HEK293 (cell line): ENCODE results near the gene AFF2.

Experiments used
- CTCF ChIA-PET: fragments of 350-600 bp; formaldehyde crosslinking; extraction: SDS; loops from one replicate; lab custom pipeline; 2021; ENCODE audit warnings: antibody characterized with exemption; lab: Yijun Ruan, JAX
- POLR2A ChIA-PET: fragments of 300-600 bp; formaldehyde crosslinking; extraction: SDS; loops from one replicate; lab custom pipeline; 2020; ENCODE audit warnings: antibody characterized with exemption, inconsistent platforms; lab: Yijun Ruan, JAX
- H3K27ac ChIP-seq: fragments of 200-500 bp; sonication (Bioruptor generic); 2 replicates; pipeline ENCODE4 v1.5.1; 2014; ENCODE audit warnings: low read depth, low read length, control low read depth, inconsistent platforms; ENCODE audit errors: extremely low read depth
- H3K36me3 ChIP-seq, 2 experiments: fragments of 200-500 bp in 1 of 2; sonication (Bioruptor generic) in 1 of 2; 1 replicate in 1 of 2; 2 replicates in 1 of 2; pipeline ENCODE4 v1.5.1; 2014 to 2017; ENCODE audit warnings: inconsistent platforms in 2 of 2, low read length in 2 of 2; ENCODE audit not compliant: control insufficient read depth in 2 of 2, insufficient read depth in 1 of 2
- H3K4me1 ChIP-seq: fragments of 200-500 bp; sonication (Bioruptor generic); 2 replicates; pipeline ENCODE4 v1.5.1; 2014; ENCODE audit warnings: mild to moderate bottlenecking, low read length, inconsistent platforms; ENCODE audit not compliant: control insufficient read depth, insufficient read depth
- H3K4me3 ChIP-seq: 2 replicates; pipeline ENCODE4 v1.5.1; 2011; ENCODE audit warnings: low read depth, mild to moderate bottlenecking, control low read depth, low read length, moderate library complexity
- H3K9me3 ChIP-seq: fragments of 200-500 bp; sonication (Bioruptor generic); 2 replicates; pipeline ENCODE4 v1.5.1; 2014; ENCODE audit warnings: low read depth, low read length, inconsistent platforms; ENCODE audit not compliant: control insufficient read depth, insufficient read depth
- GLIS1 ChIP-seq: fragments of 450-650 bp; formaldehyde crosslinking; IDR thresholded peaks from 2 replicates; pipeline ENCODE4 v1.5.1; 2016; ENCODE audit warnings: missing biosample characterization, missing genetic modification characterization
- KLF1 ChIP-seq: fragments of 450-650 bp; formaldehyde crosslinking; IDR thresholded peaks from 2 replicates; pipeline ENCODE4 v1.5.1; 2016; ENCODE audit warnings: missing biosample characterization, missing genetic modification characterization
- YY1 ChIP-seq: fragments of 450-650 bp; formaldehyde crosslinking; IDR thresholded peaks from 2 replicates; pipeline ENCODE4 v1.5.1; 2018; ENCODE audit warnings: missing biosample characterization, missing genetic modification characterization
- ZFP37 ChIP-seq: fragments of 450-650 bp; formaldehyde crosslinking; IDR thresholded peaks from 2 replicates; pipeline ENCODE4 v1.5.1; 2016; ENCODE audit warnings: missing biosample characterization, missing genetic modification characterization
- ZFP41 ChIP-seq: fragments of 450-650 bp; formaldehyde crosslinking; IDR thresholded peaks from 2 replicates; pipeline ENCODE4 v1.5.1; 2016; ENCODE audit warnings: missing biosample characterization, missing genetic modification characterization, borderline replicate concordance
- ZNF169 ChIP-seq: fragments of 450-650 bp; formaldehyde crosslinking; IDR thresholded peaks from 2 replicates; pipeline ENCODE4 v1.5.1; 2016; ENCODE audit warnings: missing biosample characterization, missing genetic modification characterization
- ZNF2 ChIP-seq: fragments of 450-650 bp; formaldehyde crosslinking; IDR thresholded peaks from 2 replicates; pipeline ENCODE4 v1.5.1; 2016; ENCODE audit warnings: missing biosample characterization, missing genetic modification characterization
- ZNF311 ChIP-seq: fragments of 450-650 bp; formaldehyde crosslinking; IDR thresholded peaks from 2 replicates; pipeline ENCODE4 v1.5.1; 2017; ENCODE audit warnings: missing biosample characterization, missing genetic modification characterization, borderline replicate concordance
- ZNF335 ChIP-seq: fragments of 450-650 bp; formaldehyde crosslinking; conservative IDR thresholded peaks from 2 replicates; pipeline ENCODE4 v1.5.1; 2016; ENCODE audit warnings: missing biosample characterization, missing genetic modification characterization
- ZNF341 ChIP-seq: fragments of 450-650 bp; formaldehyde crosslinking; IDR thresholded peaks from 2 replicates; pipeline ENCODE4; 2016; ENCODE audit warnings: low read depth, missing biosample characterization, missing genetic modification characterization
- ZNF366 ChIP-seq: fragments of 450-650 bp; formaldehyde crosslinking; conservative IDR thresholded peaks from 2 replicates; pipeline ENCODE4 v1.5.1; 2016; ENCODE audit warnings: missing biosample characterization, missing genetic modification characterization
- ZNF391 ChIP-seq: fragments of 450-650 bp; formaldehyde crosslinking; IDR thresholded peaks from 2 replicates; pipeline ENCODE4 v1.5.1; 2016; ENCODE audit warnings: low read depth, missing biosample characterization, missing genetic modification characterization, borderline replicate concordance
- ZNF423 ChIP-seq: fragments of 450-650 bp; formaldehyde crosslinking; IDR thresholded peaks from 2 replicates; pipeline ENCODE4 v1.5.1; 2016; ENCODE audit warnings: missing biosample characterization, missing genetic modification characterization
- ZNF473 ChIP-seq: fragments of 450-650 bp; formaldehyde crosslinking; IDR thresholded peaks from 2 replicates; pipeline ENCODE4 v1.5.1; 2017; ENCODE audit warnings: missing biosample characterization, missing genetic modification characterization
- ZNF544 ChIP-seq: fragments of 450-650 bp; formaldehyde crosslinking; IDR thresholded peaks from 2 replicates; pipeline ENCODE4 v1.5.0; 2017; ENCODE audit warnings: missing biosample characterization, missing genetic modification characterization
- ZNF549 ChIP-seq: fragments of 450-650 bp; IDR thresholded peaks from 2 replicates; pipeline ENCODE4 v1.5.1; 2018; ENCODE audit warnings: missing biosample characterization, missing genetic modification characterization, mild to moderate bottlenecking, inconsistent platforms, moderate library complexity
- ZNF596 ChIP-seq: fragments of 450-650 bp; IDR thresholded peaks from 2 replicates; pipeline ENCODE4 v1.5.0; 2018; ENCODE audit warnings: missing biosample characterization, mild to moderate bottlenecking, missing genetic modification characterization, moderate library complexity
- ZNF670 ChIP-seq: fragments of 450-650 bp; formaldehyde crosslinking; IDR thresholded peaks from 2 replicates; pipeline ENCODE4 v1.5.1; 2016; ENCODE audit warnings: missing biosample characterization, missing genetic modification characterization, low read depth
- ZNF677 ChIP-seq: fragments of 450-650 bp; IDR thresholded peaks from 2 replicates; pipeline ENCODE4 v1.5.0; 2018; ENCODE audit warnings: missing biosample characterization, mild to moderate bottlenecking, missing genetic modification characterization, moderate library complexity
- ZNF701 ChIP-seq: fragments of 450-650 bp; formaldehyde crosslinking; IDR thresholded peaks from 2 replicates; pipeline ENCODE4 v1.5.1; 2016; ENCODE audit warnings: missing biosample characterization, missing genetic modification characterization
- ZNF747 ChIP-seq: fragments of 450-650 bp; formaldehyde crosslinking; IDR thresholded peaks from 2 replicates; pipeline ENCODE4 v1.5.1; 2016; ENCODE audit warnings: missing biosample characterization, missing genetic modification characterization
- ZNF768 ChIP-seq: fragments of 450-650 bp; formaldehyde crosslinking; IDR thresholded peaks from 2 replicates; pipeline ENCODE4 v1.5.1; 2018; ENCODE audit warnings: missing biosample characterization, mild to moderate bottlenecking, missing genetic modification characterization
- ZNF776 ChIP-seq: fragments of 450-650 bp; formaldehyde crosslinking; IDR thresholded peaks from 2 replicates; pipeline ENCODE4 v1.5.0; 2017; ENCODE audit warnings: missing biosample characterization, missing genetic modification characterization, borderline replicate concordance
- ZSCAN23 ChIP-seq: fragments of 450-650 bp; formaldehyde crosslinking; IDR thresholded peaks from 2 replicates; pipeline ENCODE4 v1.5.1; 2016; ENCODE audit warnings: missing biosample characterization, missing genetic modification characterization
- TF ChIP-seq, protein P1 (sequence below): IDR thresholded peaks from 2 replicates; pipeline ENCODE4 v1.6.1; 2011; ENCODE audit warnings: mild to moderate bottlenecking, low read depth, low read length, borderline replicate concordance
- TF ChIP-seq, protein P2 (sequence below): fragments of 450-650 bp; formaldehyde crosslinking; IDR thresholded peaks from 2 replicates; pipeline ENCODE4 v1.5.1; 2017; ENCODE audit warnings: missing biosample characterization, missing genetic modification characterization
- TF ChIP-seq, protein P3 (sequence below): fragments of 450-650 bp; formaldehyde crosslinking; IDR thresholded peaks from 2 replicates; pipeline ENCODE4 v1.5.1; 2017; ENCODE audit warnings: missing biosample characterization, missing genetic modification characterization

AFF2 gene

DNA sequence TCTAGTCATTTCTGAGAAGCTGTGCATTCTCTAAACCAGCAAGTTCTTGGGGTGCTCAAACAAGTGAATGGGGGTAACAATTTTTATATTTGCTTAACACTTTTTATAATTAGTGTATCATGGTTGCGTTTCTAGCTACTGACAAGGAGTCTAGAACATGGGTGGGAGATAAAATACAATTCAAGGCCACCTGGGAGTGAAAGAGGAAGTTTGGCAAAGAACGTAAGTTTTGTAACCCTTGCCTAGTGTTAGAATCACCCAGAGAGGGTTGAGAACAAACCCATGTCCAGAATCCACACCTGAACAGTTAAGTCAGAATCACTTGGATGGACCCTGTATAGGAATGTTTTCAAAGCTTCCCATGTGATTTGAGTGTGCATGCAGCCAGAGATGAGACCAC, 92.7 kb downstream of the AFF2 start (continued):
- no peak for TF ChIP-seq ZNF776
- no peak for TF ChIP-seq ZNF335 (tag by site-specific recombination)
- TF ChIP-seq ZNF169 (tag by site-specific recombination) = no peak

DNA sequence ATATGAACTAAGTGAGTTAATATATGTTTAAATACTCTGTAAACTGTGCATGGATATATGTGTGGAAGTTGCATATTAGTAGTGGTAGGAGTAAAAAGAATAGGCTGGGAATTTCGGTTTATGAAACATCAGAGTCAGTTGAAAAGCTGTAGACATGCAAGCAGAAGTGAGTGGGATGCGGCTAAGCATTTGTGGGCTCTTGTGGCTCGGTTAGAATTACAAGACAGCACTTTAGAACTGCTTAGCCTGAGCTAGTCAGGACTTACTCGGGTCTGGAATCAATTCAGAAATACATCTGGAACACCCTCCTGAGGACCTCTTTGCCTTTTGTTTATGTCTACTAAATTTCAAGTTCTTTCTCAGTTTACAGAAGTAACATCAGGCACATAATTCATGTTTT, 93.6 kb downstream of the AFF2 start:
- POLR2A ChIA-PET = interaction anchor here (0.6 kb wide), 1 partner anchor 8 kb away, joined by 3 read pairs; no protein-coding TSS in a partner anchor
- Histone ChIP-seq H3K9me3 (no peaks in the 10 kb centered on the region), H3K4me1 (no peaks in the 10 kb centered on the region), H3K27ac (no peak overlapping the region), H3K4me3 (no peak overlapping the region), H3K36me3 (no peaks in the 10 kb centered on the region)
- CTCF ChIA-PET = interaction anchor here (1.0 to 1.2 kb wide), 2 partner anchors 10 to 11 kb away, joined by 4 to 6 read pairs; no protein-coding TSS in a partner anchor
- TF ChIP-seq ZNF311 (no peak), ZFP37 (tag by site-specific recombination) (no peak), ZNF341 (no peak), ZNF747 (no peak), ZFP41 (tag by site-specific recombination) (no peak), GLIS1 (tag by site-specific recombination) (no peak), ZNF2 (tag by site-specific recombination) (no peak), ZNF596 (tag by site-specific recombination) (no peak), ZNF366 (tag by site-specific recombination) (no peak), ZNF670 (no peak), ZSCAN23 (tag by site-specific recombination) (no peak)
- TF ChIP-seq, protein P1, sequence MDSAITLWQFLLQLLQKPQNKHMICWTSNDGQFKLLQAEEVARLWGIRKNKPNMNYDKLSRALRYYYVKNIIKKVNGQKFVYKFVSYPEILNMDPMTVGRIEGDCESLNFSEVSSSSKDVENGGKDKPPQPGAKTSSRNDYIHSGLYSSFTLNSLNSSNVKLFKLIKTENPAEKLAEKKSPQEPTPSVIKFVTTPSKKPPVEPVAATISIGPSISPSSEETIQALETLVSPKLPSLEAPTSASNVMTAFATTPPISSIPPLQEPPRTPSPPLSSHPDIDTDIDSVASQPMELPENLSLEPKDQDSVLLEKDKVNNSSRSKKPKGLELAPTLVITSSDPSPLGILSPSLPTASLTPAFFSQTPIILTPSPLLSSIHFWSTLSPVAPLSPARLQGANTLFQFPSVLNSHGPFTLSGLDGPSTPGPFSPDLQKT = no peak

DNA sequence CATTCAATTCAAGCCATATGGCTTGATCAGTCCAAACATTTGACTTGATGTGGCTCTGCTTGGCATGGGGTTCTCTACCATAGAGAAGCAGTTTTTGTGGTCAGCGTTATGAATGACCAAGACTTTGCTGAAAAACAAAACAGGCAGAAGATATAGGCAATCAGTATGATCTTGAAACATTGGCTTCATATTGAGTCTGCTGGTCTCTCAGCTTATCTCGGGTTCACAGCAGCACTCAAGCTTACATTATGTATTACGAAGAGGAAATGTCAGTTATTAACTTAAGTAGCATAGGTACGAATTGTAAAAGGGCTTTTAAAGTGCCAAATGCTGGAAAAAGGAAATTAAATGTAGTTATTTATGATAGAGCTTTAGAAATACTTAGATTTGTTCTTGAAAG, 99.0 kb downstream of the AFF2 start:
- CTCF ChIA-PET = interaction anchor here (0.9 kb wide), 1 partner anchor 406 kb away, joined by 3 read pairs; no protein-coding TSS in a partner anchor
- TF ChIP-seq ZNF544 (tag by site-specific recombination) (no peak), KLF1 (tag by site-specific recombination) (no peak), ZNF391 (tag by site-specific recombination) (no peak)
- no peak overlapping the region for H3K4me3 ChIP-seq
- no peaks in the 10 kb centered on the region for H3K4me1 ChIP-seq
- no peaks in the 10 kb centered on the region for H3K36me3 ChIP-seq
- POLR2A ChIA-PET = no interaction called here
- H3K9me3 ChIP-seq = no peaks in the 10 kb centered on the region
- H3K27ac ChIP-seq = no peak overlapping the region

DNA sequence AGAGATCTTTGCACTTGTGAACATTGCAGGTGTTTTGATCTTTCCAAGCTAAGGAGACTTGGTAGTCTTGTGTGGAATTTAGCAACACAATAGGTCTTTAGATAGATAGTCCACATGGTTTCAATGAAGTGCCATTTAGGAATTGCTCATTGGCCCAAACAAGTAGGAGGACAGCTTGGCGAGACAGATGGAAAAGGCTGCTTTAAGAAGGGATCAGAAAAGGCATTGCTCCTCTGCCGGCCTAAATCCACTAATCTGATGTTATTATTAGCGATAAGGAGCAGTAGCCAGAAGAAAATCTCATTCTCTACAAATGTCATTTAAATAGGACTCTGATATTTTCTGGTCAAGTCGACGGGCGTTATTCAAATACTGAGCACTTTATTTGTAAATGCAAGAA, 99.7 kb downstream of the AFF2 start:
- Histone ChIP-seq H3K4me1 (no peaks in the 10 kb centered on the region), H3K9me3 (no peaks in the 10 kb centered on the region), H3K27ac (no peak overlapping the region), H3K4me3 (no peak overlapping the region), H3K36me3 (no peaks in the 10 kb centered on the region)
- ChIA-PET POLR2A (no interaction called here), CTCF (no interaction called here)
- TF ChIP-seq, protein P2, sequence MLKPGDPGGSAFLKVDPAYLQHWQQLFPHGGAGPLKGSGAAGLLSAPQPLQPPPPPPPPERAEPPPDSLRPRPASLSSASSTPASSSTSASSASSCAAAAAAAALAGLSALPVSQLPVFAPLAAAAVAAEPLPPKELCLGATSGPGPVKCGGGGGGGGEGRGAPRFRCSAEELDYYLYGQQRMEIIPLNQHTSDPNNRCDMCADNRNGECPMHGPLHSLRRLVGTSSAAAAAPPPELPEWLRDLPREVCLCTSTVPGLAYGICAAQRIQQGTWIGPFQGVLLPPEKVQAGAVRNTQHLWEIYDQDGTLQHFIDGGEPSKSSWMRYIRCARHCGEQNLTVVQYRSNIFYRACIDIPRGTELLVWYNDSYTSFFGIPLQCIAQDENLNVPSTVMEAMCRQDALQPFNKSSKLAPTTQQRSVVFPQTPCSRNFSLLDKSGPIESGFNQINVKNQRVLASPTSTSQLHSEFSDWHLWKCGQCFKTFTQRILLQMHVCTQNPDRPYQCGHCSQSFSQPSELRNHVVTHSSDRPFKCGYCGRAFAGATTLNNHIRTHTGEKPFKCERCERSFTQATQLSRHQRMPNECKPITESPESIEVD (tag by site-specific recombination) = no peak
- TF ChIP-seq ZNF423 (no peak), ZNF701 (no peak), ZNF549 (tag by site-specific recombination) (no peak), ZNF677 (no peak), ZNF768 (tag by site-specific recombination) (no peak), ZNF473 (no peak), YY1 (no peak)
- TF ChIP-seq, protein P3, sequence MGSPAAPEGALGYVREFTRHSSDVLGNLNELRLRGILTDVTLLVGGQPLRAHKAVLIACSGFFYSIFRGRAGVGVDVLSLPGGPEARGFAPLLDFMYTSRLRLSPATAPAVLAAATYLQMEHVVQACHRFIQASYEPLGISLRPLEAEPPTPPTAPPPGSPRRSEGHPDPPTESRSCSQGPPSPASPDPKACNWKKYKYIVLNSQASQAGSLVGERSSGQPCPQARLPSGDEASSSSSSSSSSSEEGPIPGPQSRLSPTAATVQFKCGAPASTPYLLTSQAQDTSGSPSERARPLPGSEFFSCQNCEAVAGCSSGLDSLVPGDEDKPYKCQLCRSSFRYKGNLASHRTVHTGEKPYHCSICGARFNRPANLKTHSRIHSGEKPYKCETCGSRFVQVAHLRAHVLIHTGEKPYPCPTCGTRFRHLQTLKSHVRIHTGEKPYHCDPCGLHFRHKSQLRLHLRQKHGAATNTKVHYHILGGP (tag by site-specific recombination) = no peak
